BJ (cell line): ENCODE measurements around the gene COA8. TPM values are rescaled to one million over a fixed set of nuclear protein-coding genes. Genes with fewer than 3 reads are reported as not detected.

ENCODE experiments used
- CTCF ChIA-PET: fragments of 350-600 bp; formaldehyde crosslinking; extraction: SDS; loops from one replicate; lab custom pipeline; 2021; ENCODE audit warnings: antibody characterized with exemption, inconsistent platforms; lab: Yijun Ruan, JAX
- POLR2A ChIA-PET: fragments of 300-600 bp; sonication (Branson Sonifier 250); formaldehyde crosslinking; extraction: SDS; loops from one replicate; lab custom pipeline; 2021; ENCODE audit warnings: antibody characterized with exemption; lab: Charles Lee
- DNase-seq: peaks from one replicate; pipeline ENCODE4 v3.0.0-alpha.2; 2011; ENCODE audit warnings: low read depth
- H3K27me3 ChIP-seq: 2 replicates; pipeline ENCODE4 v1.6.0; 2011; ENCODE audit warnings: low read length; ENCODE audit not compliant: control insufficient read depth, insufficient read depth
- H3K36me3 ChIP-seq: 2 replicates; pipeline ENCODE4 v1.5.1; 2011; ENCODE audit warnings: low read length; ENCODE audit not compliant: control insufficient read depth, insufficient read depth
- H3K4me3 ChIP-seq: 2 replicates; pipeline ENCODE4 v1.5.1; 2011; ENCODE audit warnings: low read depth, mild to moderate bottlenecking, control low read depth, low read length
- polyA plus RNA-seq: library from polyadenylated mRNA; depleted of rRNA; stranded (reverse); fragments of >200 nt; gene quantifications from 2 replicates; pipeline ENCODE4 v1.2.3, GENCODE V29; 2011; rRNA removed
- small RNA-seq: library from RNA; depleted of rRNA; stranded (forward); fragments of <200 nt; gene quantifications from one replicate; pipeline ENCODE3, GENCODE V24; 2012; ENCODE audit warnings: low replicate concordance, low read depth; ENCODE audit not compliant: insufficient read length
- TF ChIP-seq, protein P1 (sequence below): IDR thresholded peaks from 2 replicates; pipeline ENCODE4 v1.5.1; 2011; ENCODE audit warnings: low read depth, mild to moderate bottlenecking, control low read depth, inconsistent platforms, low read length, moderate library complexity; ENCODE audit not compliant: insufficient read depth

Gene COA8
- polyA plus RNA-seq, 1 experiment: 16.9 TPM

GRCh38 chr14:103638594-103638993 is 75.8 kb downstream of the COA8 start:
- TF ChIP-seq, protein P1, sequence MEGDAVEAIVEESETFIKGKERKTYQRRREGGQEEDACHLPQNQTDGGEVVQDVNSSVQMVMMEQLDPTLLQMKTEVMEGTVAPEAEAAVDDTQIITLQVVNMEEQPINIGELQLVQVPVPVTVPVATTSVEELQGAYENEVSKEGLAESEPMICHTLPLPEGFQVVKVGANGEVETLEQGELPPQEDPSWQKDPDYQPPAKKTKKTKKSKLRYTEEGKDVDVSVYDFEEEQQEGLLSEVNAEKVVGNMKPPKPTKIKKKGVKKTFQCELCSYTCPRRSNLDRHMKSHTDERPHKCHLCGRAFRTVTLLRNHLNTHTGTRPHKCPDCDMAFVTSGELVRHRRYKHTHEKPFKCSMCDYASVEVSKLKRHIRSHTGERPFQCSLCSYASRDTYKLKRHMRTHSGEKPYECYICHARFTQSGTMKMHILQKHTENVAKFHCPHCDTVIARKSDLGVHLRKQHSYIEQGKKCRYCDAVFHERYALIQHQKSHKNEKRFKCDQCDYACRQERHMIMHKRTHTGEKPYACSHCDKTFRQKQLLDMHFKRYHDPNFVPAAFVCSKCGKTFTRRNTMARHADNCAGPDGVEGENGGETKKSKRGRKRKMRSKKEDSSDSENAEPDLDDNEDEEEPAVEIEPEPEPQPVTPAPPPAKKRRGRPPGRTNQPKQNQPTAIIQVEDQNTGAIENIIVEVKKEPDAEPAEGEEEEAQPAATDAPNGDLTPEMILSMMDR: no peak
- Histone ChIP-seq H3K27me3 (no peaks in the 10 kb centered on the region), H3K36me3 (no peaks in the 10 kb centered on the region), H3K4me3 (no peak overlapping the region)
- POLR2A ChIA-PET: no interaction called here
- no peak for DNase-seq
- CTCF ChIA-PET: no interaction called here

Small RNAs within 50 kb of the gene (small RNA-seq; reads per million reads assigned to genes)
- gene RNU4-68P (not detected), gene RNU7-160P (not detected)

Other genes starting within 250 kb of the COA8 start
- gene EIF5, start 228.7 kb upstream of the COA8 start, polyA plus RNA-seq: 282 and 340 TPM in 2 replicates
- 73.9 and 87.0 TPM in 2 replicates for gene MARK3, start 177.5 kb upstream of the COA8 start, polyA plus RNA-seq
- 25.7 and 74.7 TPM in 2 replicates for gene CKB, start 40.1 kb upstream of the COA8 start, polyA plus RNA-seq
- 6.2 and 11.7 TPM in 2 replicates for gene TRMT61A, start 33.8 kb upstream of the COA8 start, polyA plus RNA-seq
- 4.9 and 7.9 TPM in 2 replicates for gene BAG5, start 303 bp upstream of the COA8 start, polyA plus RNA-seq
- 112 and 123 TPM in 2 replicates for gene KLC1, start 66.3 kb downstream of the COA8 start, polyA plus RNA-seq
- 4.2 and 5.6 TPM in 2 replicates for gene XRCC3, start 152.5 kb downstream of the COA8 start, polyA plus RNA-seq
- gene ZFYVE21, start 152.8 kb downstream of the COA8 start, polyA plus RNA-seq: 77.6 and 84.0 TPM in 2 replicates